HEK293 (cell line): Measurements from ENCODE around the gene TPCN2.
A peak's percentile ranks its signal among the peaks of the same experiment; 100 is the strongest.

Experiments
- CTCF ChIA-PET: fragments of 350-600 bp; formaldehyde crosslinking; extraction: SDS; loops from one replicate; lab custom pipeline; 2021; ENCODE audit warnings: antibody characterized with exemption; lab: Yijun Ruan, JAX
- POLR2A ChIA-PET: fragments of 300-600 bp; formaldehyde crosslinking; extraction: SDS; loops from one replicate; lab custom pipeline; 2020; ENCODE audit warnings: antibody characterized with exemption, inconsistent platforms; lab: Yijun Ruan, JAX
- H3K27ac ChIP-seq: fragments of 200-500 bp; sonication (Bioruptor generic); 2 replicates; pipeline ENCODE4 v1.5.1; 2014; ENCODE audit warnings: low read depth, low read length, control low read depth, inconsistent platforms; ENCODE audit errors: extremely low read depth
- H3K36me3 ChIP-seq, 2 experiments: fragments of 200-500 bp in 1 of 2; sonication (Bioruptor generic) in 1 of 2; 1 replicate in 1 of 2; 2 replicates in 1 of 2; pipeline ENCODE4 v1.5.1; 2014 to 2017; ENCODE audit warnings: inconsistent platforms in 2 of 2, low read length in 2 of 2; ENCODE audit not compliant: control insufficient read depth in 2 of 2, insufficient read depth in 1 of 2
- H3K4me1 ChIP-seq: fragments of 200-500 bp; sonication (Bioruptor generic); 2 replicates; pipeline ENCODE4 v1.5.1; 2014; ENCODE audit warnings: mild to moderate bottlenecking, low read length, inconsistent platforms; ENCODE audit not compliant: control insufficient read depth, insufficient read depth
- H3K4me3 ChIP-seq: 2 replicates; pipeline ENCODE4 v1.5.1; 2011; ENCODE audit warnings: low read depth, mild to moderate bottlenecking, control low read depth, low read length, moderate library complexity
- H3K9me3 ChIP-seq: fragments of 200-500 bp; sonication (Bioruptor generic); 2 replicates; pipeline ENCODE4 v1.5.1; 2014; ENCODE audit warnings: low read depth, low read length, inconsistent platforms; ENCODE audit not compliant: control insufficient read depth, insufficient read depth
- EGR2 ChIP-seq: fragments of 450-650 bp; formaldehyde crosslinking; IDR thresholded peaks from 2 replicates; pipeline ENCODE4 v1.5.1; 2016; ENCODE audit warnings: low read depth, missing biosample characterization, missing genetic modification characterization
- ELK4 ChIP-seq: IDR thresholded peaks from 2 replicates; pipeline ENCODE4 v1.6.1; 2011; ENCODE audit warnings: mild to moderate bottlenecking, low read depth, low read length, borderline replicate concordance
- HOXC10 ChIP-seq: sonication (generic); formaldehyde crosslinking; IDR thresholded peaks from 2 replicates; pipeline ENCODE4 v1.8.1; 2023; ENCODE audit warnings: mild to moderate bottlenecking, missing genetic modification reagents
- KLF17 ChIP-seq: fragments of 450-650 bp; formaldehyde crosslinking; IDR thresholded peaks from 2 replicates; pipeline ENCODE4 v1.5.1; 2016; ENCODE audit warnings: missing biosample characterization, missing genetic modification characterization
- OVOL3 ChIP-seq: fragments of 450-650 bp; formaldehyde crosslinking; IDR thresholded peaks from 2 replicates; pipeline ENCODE4 v1.5.1; 2016; ENCODE audit warnings: missing biosample characterization, missing genetic modification characterization
- ZBTB49 ChIP-seq: fragments of 450-650 bp; formaldehyde crosslinking; IDR thresholded peaks from 2 replicates; pipeline ENCODE4 v1.5.1; 2016; ENCODE audit warnings: missing biosample characterization, missing genetic modification characterization, low read depth
- ZIC2 ChIP-seq: fragments of 450-650 bp; formaldehyde crosslinking; IDR thresholded peaks from 2 replicates; pipeline ENCODE4 v1.5.1; 2016; ENCODE audit warnings: missing biosample characterization, missing genetic modification characterization
- ZNF174 ChIP-seq: fragments of 450-650 bp; formaldehyde crosslinking; IDR thresholded peaks from 2 replicates; pipeline ENCODE4 v1.5.0; 2017; ENCODE audit warnings: missing biosample characterization, mild to moderate bottlenecking, missing genetic modification characterization
- ZNF26 ChIP-seq: fragments of 450-650 bp; formaldehyde crosslinking; IDR thresholded peaks from 2 replicates; pipeline ENCODE4 v1.5.1; 2016; ENCODE audit warnings: missing biosample characterization, missing genetic modification characterization
- ZNF274 ChIP-seq, 2 experiments: fragments of 200-500 bp in 1 of 2; fragments of 450-650 bp in 1 of 2; sonication (Bioruptor generic) in 1 of 2; formaldehyde crosslinking in 1 of 2; IDR thresholded peaks; 2 replicates each; pipeline versions ENCODE4 v1.5.1 to v1.6.1; 2014 to 2016; ENCODE audit warnings: borderline replicate concordance in 1 of 2, inconsistent platforms in 1 of 2, low read length in 1 of 2, missing biosample characterization in 1 of 2, missing genetic modification characterization in 1 of 2
- ZNF362 ChIP-seq: fragments of 450-650 bp; formaldehyde crosslinking; IDR thresholded peaks from 2 replicates; pipeline ENCODE4 v1.5.1; 2016; ENCODE audit warnings: missing biosample characterization, missing genetic modification characterization
- ZNF37A ChIP-seq: fragments of 450-650 bp; IDR thresholded peaks from 2 replicates; pipeline ENCODE4 v1.5.1; 2018; ENCODE audit warnings: missing biosample characterization, missing genetic modification characterization
- ZNF701 ChIP-seq: fragments of 450-650 bp; formaldehyde crosslinking; IDR thresholded peaks from 2 replicates; pipeline ENCODE4 v1.5.1; 2016; ENCODE audit warnings: missing biosample characterization, missing genetic modification characterization
- ZNF747 ChIP-seq: fragments of 450-650 bp; formaldehyde crosslinking; IDR thresholded peaks from 2 replicates; pipeline ENCODE4 v1.5.1; 2016; ENCODE audit warnings: missing biosample characterization, missing genetic modification characterization
- ZSCAN18 ChIP-seq: fragments of 450-650 bp; formaldehyde crosslinking; IDR thresholded peaks from 2 replicates; pipeline ENCODE4 v1.5.1; 2016; ENCODE audit warnings: missing biosample characterization, missing genetic modification characterization
- TF ChIP-seq, protein P1 (sequence below): fragments of 450-650 bp; formaldehyde crosslinking; IDR thresholded peaks from 2 replicates; pipeline ENCODE4 v1.5.1; 2016; ENCODE audit warnings: missing biosample characterization, missing genetic modification characterization

Gene TPCN2

GRCh38 chr11:69073469-69073868, 24.7 kb downstream of the TPCN2 start:
- TF ChIP-seq EGR2 (0 out of 2 replicates have a peak, but pooled peaks have one; percentile 30), ZNF701 (tag by site-specific recombination) (no peak)
- TF ChIP-seq, all 188 proteins: peak for 1
- Histone ChIP-seq H3K36me3 (peaks cover 0 to 51% of the 10 kb centered on the region in 2 experiments; a peak in 1 of 3 replicates), H3K27ac (no peak overlapping the region), H3K4me1 (no peaks in the 10 kb centered on the region), H3K9me3 (no peaks in the 10 kb centered on the region), H3K4me3 (no peak overlapping the region)
- ChIA-PET CTCF (no interaction called here), POLR2A (no interaction called here)

GRCh38 chr11:69074375-69075140, 25.8 kb downstream of the TPCN2 start:
- Histone ChIP-seq H3K27ac (no peak overlapping the region), H3K4me1 (no peaks in the 10 kb centered on the region), H3K36me3 (peaks cover 0 to 62% of the 10 kb centered on the region in 2 experiments; a peak in 1 of 3 replicates), H3K4me3 (no peak overlapping the region), H3K9me3 (no peaks in the 10 kb centered on the region)
- TF ChIP-seq HOXC10 (CRISPR knock-in tag) = no peak
- no peak for TF ChIP-seq ZNF362 (tag by site-specific recombination)
- TF ChIP-seq, protein P1, sequence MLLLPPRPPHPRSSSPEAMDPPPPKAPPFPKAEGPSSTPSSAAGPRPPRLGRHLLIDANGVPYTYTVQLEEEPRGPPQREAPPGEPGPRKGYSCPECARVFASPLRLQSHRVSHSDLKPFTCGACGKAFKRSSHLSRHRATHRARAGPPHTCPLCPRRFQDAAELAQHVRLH = no peak
- no peak for TF ChIP-seq ZNF274 (IDR thresholded peaks at IDR 0.05; ENCODE audit: low read length)
- no peak for TF ChIP-seq ZNF274 (tag by site-specific recombination; IDR thresholded peaks at IDR 0.05; ENCODE audit: borderline replicate concordance)
- TF ChIP-seq ZBTB49 (tag by site-specific recombination) = no peak
- no peak for TF ChIP-seq ZNF37A (tag by site-specific recombination)
- no peak for TF ChIP-seq ELK4
- no peak for TF ChIP-seq ZNF747 (tag by site-specific recombination)
- ChIA-PET CTCF (interaction anchor here (0.6 kb wide), 1 partner anchor 599 kb away, joined by 3 read pairs; no protein-coding TSS in a partner anchor), POLR2A (no interaction called here)

GRCh38 chr11:69075421-69076128, 26.8 kb downstream of the TPCN2 start:
- Histone ChIP-seq H3K36me3 (peaks cover 0 to 64% of the 10 kb centered on the region in 2 experiments; a peak in 1 of 3 replicates), H3K4me3 (no peak overlapping the region), H3K4me1 (no peaks in the 10 kb centered on the region), H3K9me3 (no peaks in the 10 kb centered on the region), H3K27ac (no peak overlapping the region)
- ChIA-PET POLR2A (interaction anchor here (0.9 kb wide), 1 partner anchor 27 kb away, joined by 3 read pairs; the partner anchor contains the start of gene TPCN2), CTCF (interaction anchor here (0.5 kb wide), 1 partner anchor 607 kb away, joined by 3 read pairs; no protein-coding TSS in a partner anchor)
- TF ChIP-seq ZNF174 (tag by site-specific recombination) (no peak), ZNF26 (no peak), KLF17 (tag by site-specific recombination) (no peak), ZSCAN18 (no peak), OVOL3 (no peak), ZNF362 (tag by site-specific recombination) (no peak), ZIC2 (no peak)
